SJCRH30 (cell line): ENCODE results near the gene CRYBA2. TPM values are rescaled to one million over a fixed set of nuclear protein-coding genes. Genes with fewer than 3 reads are reported as not detected.

ENCODE experiments used
- DNase-seq, 2 experiments: peaks; one replicate each; pipeline ENCODE4 v3.0.0-alpha.2; 2015 to 2020
- H3K27ac ChIP-seq: fragments of 250-450 bp; sonication (Bioruptor Pico); 2 replicates; pipeline ENCODE4 v1.5.1; 2020; ENCODE audit warnings: mild to moderate bottlenecking, moderate library complexity
- H3K27me3 ChIP-seq: fragments of 250-450 bp; sonication (Bioruptor Pico); 2 replicates; pipeline ENCODE4 v1.5.1; 2020; ENCODE audit warnings: mild to moderate bottlenecking, moderate library complexity
- H3K36me3 ChIP-seq: fragments of 250-450 bp; sonication (Bioruptor Pico); 2 replicates; pipeline ENCODE4 v1.5.1; 2020; ENCODE audit warnings: mild to moderate bottlenecking, moderate library complexity
- H3K4me1 ChIP-seq: fragments of 250-450 bp; sonication (Bioruptor Pico); 2 replicates; pipeline ENCODE4 v1.5.1; 2020; ENCODE audit warnings: mild to moderate bottlenecking, moderate library complexity
- H3K4me3 ChIP-seq: fragments of 250-450 bp; sonication (Bioruptor Pico); 2 replicates; pipeline ENCODE4 v1.5.1; 2020; ENCODE audit warnings: mild to moderate bottlenecking, moderate library complexity
- H3K9me3 ChIP-seq: fragments of 250-450 bp; sonication (Bioruptor Pico); replicated peaks from 2 replicates; pipeline ENCODE4 v1.5.1; 2020; ENCODE audit warnings: mild to moderate bottlenecking, moderate library complexity
- total RNA-seq: library from RNA; depleted of rRNA; stranded (reverse); fragments of >200 nt; shearing (Covaris generic); gene quantifications from 2 replicates; pipeline ENCODE4 v1.2.3, GENCODE V29; 2014

CRYBA2 gene
- total RNA-seq, 1 experiment from 2014 or later = not detected

- H3K27ac ChIP-seq = no peak overlapping the region
Measured at GRCh38 chr2:219016721-219017120, 23.5 kb upstream of the CRYBA2 start.

GRCh38 chr2:219010873-219011272 is 17.7 kb upstream of the CRYBA2 start:
- DNase-seq = no peak
- H3K36me3 ChIP-seq = no peaks in the 10 kb centered on the region
- H3K27ac ChIP-seq = no peak overlapping the region
- H3K9me3 ChIP-seq = no peaks in the 10 kb centered on the region
- H3K4me3 ChIP-seq = no peak overlapping the region
- no peaks in the 10 kb centered on the region for H3K27me3 ChIP-seq
- H3K4me1 ChIP-seq = no peaks in the 10 kb centered on the region

More at GRCh38 chr2:219016721-219017120, 23.5 kb upstream of the CRYBA2 start:
- DNase-seq = no peak
- no peaks in the 10 kb centered on the region for H3K36me3 ChIP-seq
- no peaks in the 10 kb centered on the region for H3K9me3 ChIP-seq
- H3K4me3 ChIP-seq = no peak overlapping the region
- H3K27me3 ChIP-seq = no peaks in the 10 kb centered on the region; the same call in 1 of the 2 replicates
- no peaks in the 10 kb centered on the region for H3K4me1 ChIP-seq

GRCh38 chr2:219010162-219010756 is 17.0 kb upstream of the CRYBA2 start:
- no peaks in the 10 kb centered on the region for H3K9me3 ChIP-seq
- no peaks in the 10 kb centered on the region for H3K27me3 ChIP-seq
- peak in 1 of 2 experiments; percentile 16 for DNase-seq
- H3K36me3 ChIP-seq = no peaks in the 10 kb centered on the region
- H3K4me1 ChIP-seq = no peaks in the 10 kb centered on the region
- no peak overlapping the region for H3K27ac ChIP-seq
- H3K4me3 ChIP-seq = no peak overlapping the region

- DNase-seq = no peak
Measured at GRCh38 chr2:219009294-219009693, 16.1 kb upstream of the CRYBA2 start.

GRCh38 chr2:219003979-219004378 is 10.8 kb upstream of the CRYBA2 start:
- no peaks in the 10 kb centered on the region for H3K9me3 ChIP-seq
- H3K27me3 ChIP-seq = no peaks in the 10 kb centered on the region
- peaks cover 6% of the 10 kb centered on the region; the same call in 1 of the 2 replicates for H3K4me1 ChIP-seq
- H3K36me3 ChIP-seq = no peaks in the 10 kb centered on the region
- H3K4me3 ChIP-seq = no peak overlapping the region
- no peak for DNase-seq
- no peak overlapping the region for H3K27ac ChIP-seq

More at GRCh38 chr2:219009294-219009693, 16.1 kb upstream of the CRYBA2 start:
- Histone ChIP-seq H3K9me3 (no peaks in the 10 kb centered on the region), H3K4me3 (no peak overlapping the region), H3K4me1 (no peaks in the 10 kb centered on the region), H3K36me3 (no peaks in the 10 kb centered on the region), H3K27ac (no peak overlapping the region), H3K27me3 (no peaks in the 10 kb centered on the region)

- Histone ChIP-seq H3K4me3 (no peak overlapping the region), H3K27ac (no peak overlapping the region), H3K9me3 (no peaks in the 10 kb centered on the region), H3K4me1 (peaks cover 11% of the 10 kb centered on the region), H3K36me3 (no peaks in the 10 kb centered on the region), H3K27me3 (no peaks in the 10 kb centered on the region)
- no peak for DNase-seq
Measured at GRCh38 chr2:219003267-219003634, 10.0 kb upstream of the CRYBA2 start.

GRCh38 chr2:219002395-219003266 is 9.4 kb upstream of the CRYBA2 start:
- no peak overlapping the region for H3K27ac ChIP-seq
- no peak overlapping the region for H3K4me3 ChIP-seq
- no peaks in the 10 kb centered on the region for H3K9me3 ChIP-seq
- no peak for DNase-seq
- H3K36me3 ChIP-seq = no peaks in the 10 kb centered on the region
- peaks cover 17% of the 10 kb centered on the region for H3K4me1 ChIP-seq
- no peaks in the 10 kb centered on the region for H3K27me3 ChIP-seq

GRCh38 chr2:219001577-219002394 is 8.6 kb upstream of the CRYBA2 start:
- Histone ChIP-seq H3K9me3 (no peaks in the 10 kb centered on the region), H3K27ac (no peak overlapping the region), H3K27me3 (no peaks in the 10 kb centered on the region), H3K4me3 (no peak overlapping the region), H3K4me1 (peaks cover 24% of the 10 kb centered on the region), H3K36me3 (no peaks in the 10 kb centered on the region)
- DNase-seq = peak in 1 of 2 experiments; percentile 31

GRCh38 chr2:219001100-219001576 is 7.9 kb upstream of the CRYBA2 start:
- H3K27me3 ChIP-seq = no peaks in the 10 kb centered on the region
- no peak overlapping the region for H3K27ac ChIP-seq
- peaks cover 26% of the 10 kb centered on the region for H3K4me1 ChIP-seq
- H3K9me3 ChIP-seq = no peaks in the 10 kb centered on the region
- H3K4me3 ChIP-seq = no peak overlapping the region
- H3K36me3 ChIP-seq = no peaks in the 10 kb centered on the region
- no peak for DNase-seq

- DNase-seq = no peak
- Histone ChIP-seq H3K4me1 (peaks cover 26% of the 10 kb centered on the region), H3K36me3 (no peaks in the 10 kb centered on the region), H3K4me3 (no peak overlapping the region), H3K27me3 (no peaks in the 10 kb centered on the region), H3K27ac (no peak overlapping the region), H3K9me3 (no peaks in the 10 kb centered on the region)
Measured at GRCh38 chr2:219000569-219000960, 7.3 kb upstream of the CRYBA2 start.

- no peaks in the 10 kb centered on the region for H3K36me3 ChIP-seq
- H3K27ac ChIP-seq = no peak overlapping the region
- no peaks in the 10 kb centered on the region for H3K27me3 ChIP-seq
- no peak overlapping the region for H3K4me3 ChIP-seq
- peak in 1 of 2 experiments; percentile 9 for DNase-seq
- H3K9me3 ChIP-seq = no peaks in the 10 kb centered on the region
- peaks cover 26% of the 10 kb centered on the region for H3K4me1 ChIP-seq
Measured at GRCh38 chr2:218999881-219000568, 6.8 kb upstream of the CRYBA2 start.

- DNase-seq = peak in 1 of 2 experiments; percentile 5
- no peaks in the 10 kb centered on the region for H3K27me3 ChIP-seq
- H3K27ac ChIP-seq = no peak overlapping the region
- H3K9me3 ChIP-seq = no peaks in the 10 kb centered on the region
- H3K36me3 ChIP-seq = no peaks in the 10 kb centered on the region
- peaks cover 26% of the 10 kb centered on the region for H3K4me1 ChIP-seq
- H3K4me3 ChIP-seq = no peak overlapping the region
Measured at GRCh38 chr2:218999021-218999880, 6.0 kb upstream of the CRYBA2 start.

- H3K4me1 ChIP-seq = peaks cover 26% of the 10 kb centered on the region
- no peak overlapping the region for H3K4me3 ChIP-seq
- peak; percentile 39 to 54 for DNase-seq
- H3K9me3 ChIP-seq = no peaks in the 10 kb centered on the region
- H3K27me3 ChIP-seq = no peaks in the 10 kb centered on the region
- H3K27ac ChIP-seq = no peak overlapping the region
- H3K36me3 ChIP-seq = no peaks in the 10 kb centered on the region
Measured at GRCh38 chr2:218998414-218999002, 5.3 kb upstream of the CRYBA2 start.
